ENCODE data around the gene SPRR2G.
"Not testable (repeated sequence)": the region's sequence is repeated elsewhere in the genome, so short reads cannot be mapped to it uniquely, and the experiment has no call there.

SPRR2G gene

DNA sequence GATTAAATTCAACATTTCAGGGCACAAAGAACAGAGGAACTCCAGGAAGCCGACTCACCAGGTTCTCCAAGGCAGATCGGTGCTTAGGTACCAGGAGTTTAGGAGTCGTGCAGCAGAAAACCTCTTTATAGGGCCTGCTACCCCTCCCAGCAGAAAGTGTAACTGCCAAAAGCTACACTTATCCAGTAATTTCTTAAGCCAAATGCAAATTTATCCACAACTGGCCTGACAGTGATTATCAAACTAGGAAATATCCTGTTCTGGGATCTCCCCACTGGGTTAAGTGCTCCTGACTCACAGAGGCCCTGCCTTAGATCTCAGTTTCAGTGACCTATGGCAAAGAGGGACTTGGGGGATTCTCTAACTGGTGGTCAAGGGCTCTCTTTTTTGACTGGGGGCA, 37.3 kb downstream of the SPRR2G start, which contains the start of gene SPRR2F:
Gene SPRR2F, minus strand, starts transcription at position 101 of the 400 bp plus-strand sequence. CDS start 783 bp downstream, outside the sequence.
- DNase-seq (ENCODE audit: low read depth in 2 of 2): no peak

DNA sequence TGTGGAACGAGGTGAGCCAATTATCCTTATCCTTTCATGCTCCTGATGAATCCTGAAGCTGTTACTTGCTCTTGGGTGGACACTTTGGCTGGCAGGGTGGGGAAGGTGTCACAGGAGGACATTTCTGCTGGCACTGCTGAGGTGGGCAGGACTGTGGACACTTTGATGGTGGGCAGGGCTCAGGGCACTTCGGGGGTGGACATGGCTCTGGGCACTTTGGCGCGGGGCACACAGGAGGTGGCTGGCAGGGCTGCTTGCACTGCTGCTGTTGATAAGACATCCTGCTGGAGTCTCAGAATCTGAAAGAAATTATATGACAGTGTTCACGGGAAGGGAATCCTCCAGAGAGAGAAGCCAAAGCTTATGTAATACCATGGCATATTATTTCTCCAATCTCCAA, 38.2 kb downstream of the SPRR2G start:
- not testable (repeated sequence) for DNase-seq (ENCODE audit: low read depth in 2 of 2)

DNA sequence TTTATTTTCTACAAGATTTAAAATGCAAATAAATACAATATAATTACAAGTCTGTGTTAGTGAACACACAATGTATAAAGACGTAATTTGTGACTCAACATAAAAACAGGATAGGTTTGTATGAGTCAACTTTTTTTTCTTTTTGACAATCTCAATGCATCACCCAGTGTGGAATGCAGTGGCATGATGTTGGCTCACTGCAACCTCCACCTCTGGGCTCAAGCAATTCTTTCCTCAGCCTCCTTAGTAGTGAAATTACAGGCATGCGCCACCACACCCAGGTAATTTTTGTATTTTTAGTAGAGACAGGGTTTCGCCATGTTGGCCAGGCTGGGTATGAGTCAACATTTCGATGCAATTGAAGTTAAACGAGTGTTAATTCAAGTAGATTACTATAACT, 50.4 kb downstream of the SPRR2G start:
- no peak for DNase-seq (ENCODE audit: low read depth in 2 of 2)
